ENCODE data around the gene WWTR1.

- no peak for TF ChIP-seq POLR2A (IDR thresholded peaks at IDR 0.05; ENCODE audit: low read length)
- no peak for TF ChIP-seq GATA1 (IDR thresholded peaks at IDR 0.05; ENCODE audit: low read depth, low read length)
Measured at GRCh38 chr3:149587383-149587782, 70.4 kb downstream of the WWTR1 start.
